ENCODE results near the gene ANKDD1B. TPM values are rescaled to one million over a fixed set of nuclear protein-coding genes. Genes with fewer than 3 reads are reported as not detected.
A peak's percentile ranks its signal among the peaks of the same experiment; 100 is the strongest.

Gene ANKDD1B
- polyA plus RNA-seq, 2 of the 4 experiments (the other 2 are of a cell fraction): 0.09 to 0.14 TPM

DNA sequence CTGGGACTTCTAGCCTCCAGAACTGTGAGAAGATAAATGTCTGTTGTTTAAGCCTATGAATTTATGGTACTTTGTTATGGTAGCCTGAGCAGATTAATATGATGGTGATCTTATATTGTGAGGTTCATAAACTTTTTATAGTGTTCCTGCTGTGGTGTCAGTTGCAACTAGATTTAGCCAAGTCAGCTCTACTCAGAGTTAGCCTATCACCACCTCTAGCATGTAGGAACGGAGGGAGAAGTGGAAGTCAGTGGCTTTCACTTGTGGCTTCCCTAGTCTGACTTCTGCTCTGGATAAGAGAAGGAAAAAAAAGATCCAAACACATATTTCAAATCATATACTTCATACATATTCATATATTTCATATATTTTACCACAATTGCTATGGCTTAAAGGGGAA lies 99.4 kb downstream of the ANKDD1B start:
- no peak for FAIRE-seq
- POLR2A ChIA-PET: no interaction called here

DNA sequence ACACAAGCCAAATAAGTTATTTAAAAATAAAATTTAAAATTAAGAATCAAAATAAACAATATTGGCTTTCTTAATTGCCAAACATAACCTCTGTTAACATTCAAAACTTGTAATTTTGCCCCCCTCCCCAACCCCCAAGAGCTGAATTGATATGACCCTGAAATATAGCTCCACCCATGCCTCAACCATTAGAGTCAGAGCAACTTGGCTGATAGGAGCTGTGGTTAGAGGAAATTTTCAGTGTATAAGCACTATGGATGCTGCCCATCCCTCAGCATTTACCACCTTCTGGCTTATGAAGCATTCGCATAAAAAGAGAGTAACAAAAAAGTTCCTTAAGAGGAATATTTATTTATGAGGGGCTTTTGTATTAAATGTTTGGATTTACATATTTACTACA lies 99.9 kb downstream of the ANKDD1B start:
- peaks cover 19% of the 10 kb centered on the region for H3K4me1 ChIP-seq
- H3K4me2 ChIP-seq: no peak overlapping the region
- POLR2A ChIA-PET: interaction anchor here (0.6 kb wide), 1 partner anchor 9 kb away, joined by 3 read pairs; no protein-coding TSS in a partner anchor
- no peak overlapping the region for H3K27ac ChIP-seq
- ATAC-seq: no peak
- CTCF ChIA-PET: interaction anchor here (0.6 kb wide), 1 partner anchor 247 kb away, joined by 3 read pairs; no protein-coding TSS in a partner anchor
- H3K9me3 ChIP-seq: no peaks in the 10 kb centered on the region
- H3K4me3 ChIP-seq: no peak overlapping the region
- TF ChIP-seq MAFK (IDR thresholded peaks at IDR 0.05; ENCODE audit: partially characterized antibody) (no peak), NR3C1 (IDR thresholded peaks at IDR 0.05) (no peak), HEYL (CRISPR knock-in tag; IDR thresholded peaks at IDR 0.05) (no peak), TP53 (CRISPR knock-in tag; IDR thresholded peaks at IDR 0.05) (no peak), CHD4 (IDR thresholded peaks at IDR 0.05; ENCODE audit: borderline replicate concordance) (no peak), BHLHE40 (IDR thresholded peaks at IDR 0.05; ENCODE audit: low read depth, low read length) (no peak), JUN (IDR thresholded peaks at IDR 0.05) (no peak), SREBF2 (IDR thresholded peaks at IDR 0.05) (no peak)
- TF ChIP-seq, protein P1, sequence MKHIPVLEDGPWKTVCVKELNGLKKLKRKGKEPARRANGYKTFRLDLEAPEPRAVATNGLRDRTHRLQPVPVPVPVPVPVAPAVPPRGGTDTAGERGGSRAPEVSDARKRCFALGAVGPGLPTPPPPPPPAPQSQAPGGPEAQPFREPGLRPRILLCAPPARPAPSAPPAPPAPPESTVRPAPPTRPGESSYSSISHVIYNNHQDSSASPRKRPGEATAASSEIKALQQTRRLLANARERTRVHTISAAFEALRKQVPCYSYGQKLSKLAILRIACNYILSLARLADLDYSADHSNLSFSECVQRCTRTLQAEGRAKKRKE (CRISPR knock-in tag; IDR thresholded peaks at IDR 0.05; ENCODE audit: low read depth): no peak
- WGBS (ENCODE audit: missing lambda C conversion rate): 92% methylated on average over 1 of the region's 1 CpG
- no peak for DNase-seq (ENCODE audit: low read depth in 1 of 2, low spot score in 1 of 2)
- no peak for FAIRE-seq

More for the DNA sequence above, 99.4 kb downstream of the ANKDD1B start:
- WGBS (ENCODE audit: missing lambda C conversion rate): 97% methylated on average over 1 of the region's 1 CpG
- no peak for ATAC-seq
- no peaks in the 10 kb centered on the region for H3K9me3 ChIP-seq
- H3K27ac ChIP-seq: no peak overlapping the region
- CTCF ChIA-PET: no interaction called here
- H3K4me3 ChIP-seq: no peak overlapping the region
- no peak overlapping the region for H3K4me2 ChIP-seq
- peaks cover 13% of the 10 kb centered on the region for H3K4me1 ChIP-seq
- TF ChIP-seq, protein P2, sequence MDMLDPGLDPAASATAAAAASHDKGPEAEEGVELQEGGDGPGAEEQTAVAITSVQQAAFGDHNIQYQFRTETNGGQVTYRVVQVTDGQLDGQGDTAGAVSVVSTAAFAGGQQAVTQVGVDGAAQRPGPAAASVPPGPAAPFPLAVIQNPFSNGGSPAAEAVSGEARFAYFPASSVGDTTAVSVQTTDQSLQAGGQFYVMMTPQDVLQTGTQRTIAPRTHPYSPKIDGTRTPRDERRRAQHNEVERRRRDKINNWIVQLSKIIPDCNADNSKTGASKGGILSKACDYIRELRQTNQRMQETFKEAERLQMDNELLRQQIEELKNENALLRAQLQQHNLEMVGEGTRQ (IDR thresholded peaks at IDR 0.05): no peak
- TF ChIP-seq MAFK (IDR thresholded peaks at IDR 0.05; ENCODE audit: partially characterized antibody): peak; percentile 13
- no peak for DNase-seq (ENCODE audit: low read depth in 1 of 2, low spot score in 1 of 2)

DNA sequence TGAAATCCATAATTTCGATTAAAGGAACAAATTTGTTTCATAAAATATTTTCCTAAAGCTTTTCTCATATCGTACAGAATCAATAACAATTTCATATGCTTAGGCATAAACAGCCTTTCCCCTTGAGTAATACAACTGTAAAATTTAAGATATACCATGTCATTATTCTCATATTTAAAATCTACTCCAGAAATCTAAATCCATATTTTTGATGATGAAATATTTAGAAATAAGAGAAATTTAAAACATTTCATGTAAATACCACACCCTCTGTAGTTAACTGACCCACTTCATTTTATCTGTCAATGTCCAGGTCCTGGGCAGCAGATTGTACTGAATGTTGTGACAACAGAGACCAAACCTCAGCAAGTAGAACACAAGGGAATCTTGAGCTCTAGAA lies 100.8 kb downstream of the ANKDD1B start:
- ATAC-seq: no peak
- TF ChIP-seq CHD2 (IDR thresholded peaks at IDR 0.05; ENCODE audit: low read length, partially characterized antibody): no peak
- TF ChIP-seq EHF (CRISPR knock-in tag; IDR thresholded peaks at IDR 0.05): no peak

DNA sequence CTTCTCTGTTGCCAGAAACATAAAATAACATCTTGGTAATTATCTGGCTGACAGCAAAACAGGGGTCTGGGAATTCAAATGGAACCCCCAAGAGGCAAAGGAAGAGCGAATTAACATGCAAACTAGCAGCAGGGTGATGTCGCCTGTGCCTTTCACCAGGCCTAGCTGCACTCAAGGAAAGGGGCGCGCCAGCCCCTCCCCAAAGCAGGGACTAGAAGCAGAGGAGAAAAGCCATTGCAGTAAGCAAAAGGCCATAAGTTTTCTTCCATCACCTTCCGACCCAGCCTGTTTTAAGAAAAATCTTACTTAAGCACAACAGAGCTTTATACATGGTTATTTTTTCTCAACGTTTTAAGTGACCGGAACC lies 105.4 kb downstream of the ANKDD1B start:
- DNase-seq (ENCODE audit: low read depth in 1 of 2, low spot score in 1 of 2) (no peak), ATAC-seq (peak; percentile 25 to 31; a peak in 3 of 6 replicates), FAIRE-seq (no peak)
- TF ChIP-seq, protein P3, sequence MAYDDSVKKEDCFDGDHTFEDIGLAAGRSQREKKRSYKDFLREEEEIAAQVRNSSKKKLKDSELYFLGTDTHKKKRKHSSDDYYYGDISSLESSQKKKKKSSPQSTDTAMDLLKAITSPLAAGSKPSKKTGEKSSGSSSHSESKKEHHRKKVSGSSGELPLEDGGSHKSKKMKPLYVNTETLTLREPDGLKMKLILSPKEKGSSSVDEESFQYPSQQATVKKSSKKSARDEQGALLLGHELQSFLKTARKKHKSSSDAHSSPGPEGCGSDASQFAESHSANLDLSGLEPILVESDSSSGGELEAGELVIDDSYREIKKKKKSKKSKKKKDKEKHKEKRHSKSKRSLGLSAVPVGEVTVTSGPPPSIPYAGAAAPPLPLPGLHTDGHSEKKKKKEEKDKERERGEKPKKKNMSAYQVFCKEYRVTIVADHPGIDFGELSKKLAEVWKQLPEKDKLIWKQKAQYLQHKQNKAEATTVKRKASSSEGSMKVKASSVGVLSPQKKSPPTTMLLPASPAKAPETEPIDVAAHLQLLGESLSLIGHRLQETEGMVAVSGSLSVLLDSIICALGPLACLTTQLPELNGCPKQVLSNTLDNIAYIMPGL (CRISPR knock-in tag; IDR thresholded peaks at IDR 0.05; ENCODE audit: borderline replicate concordance): no peak
- TF ChIP-seq EP300 (IDR thresholded peaks at IDR 0.05): no peak
- no peak for TF ChIP-seq ZFP36 (IDR thresholded peaks at IDR 0.05; ENCODE audit: borderline replicate concordance, partially characterized antibody)
- no peak for TF ChIP-seq RNF2 (IDR thresholded peaks at IDR 0.05; ENCODE audit: borderline replicate concordance, low read depth)
- TF ChIP-seq, protein P4, sequence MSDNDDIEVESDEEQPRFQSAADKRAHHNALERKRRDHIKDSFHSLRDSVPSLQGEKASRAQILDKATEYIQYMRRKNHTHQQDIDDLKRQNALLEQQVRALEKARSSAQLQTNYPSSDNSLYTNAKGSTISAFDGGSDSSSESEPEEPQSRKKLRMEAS (IDR thresholded peaks at IDR 0.05): no peak
- TF ChIP-seq HOXB5 (CRISPR knock-in tag; IDR thresholded peaks at IDR 0.05): no peak
- WGBS (ENCODE audit: missing lambda C conversion rate): 2% methylated on average over 7 of the region's 7 CpGs
- Histone ChIP-seq H3K9me3 (no peaks in the 10 kb centered on the region), H3K4me2 (peak overlapping the region; percentile 77), H3K4me3 (peak overlapping the region; percentile 76), H3K4me1 (peaks cover 8% of the 10 kb centered on the region; the same call in 2 of the 3 replicates), H3K27ac (peak overlapping the region; percentile 74 to 90)
- CTCF ChIA-PET: interaction anchor here (1.1 kb wide), 1 partner anchor 481 kb away, joined by 3 read pairs; no protein-coding TSS in a partner anchor
- POLR2A ChIA-PET: interaction anchor here (1.2 to 1.5 kb wide), 3 partner anchors 12 to 380 kb away, joined by 5 to 9 read pairs (median 7); partner anchors contain the start of genes CERT1, HMGCR and POLK

More for the DNA sequence above, 100.8 kb downstream of the ANKDD1B start:
- Histone ChIP-seq H3K4me2 (no peak overlapping the region), H3K4me3 (no peak overlapping the region), H3K4me1 (peaks cover 21% of the 10 kb centered on the region), H3K9me3 (no peaks in the 10 kb centered on the region), H3K27ac (no peak overlapping the region)
- no peak for FAIRE-seq
- 70% methylated on average over 2 of the region's 2 CpGs for WGBS (ENCODE audit: missing lambda C conversion rate)
- no peak for DNase-seq (ENCODE audit: low read depth in 1 of 2, low spot score in 1 of 2)
- ChIA-PET POLR2A (no interaction called here), CTCF (no interaction called here)
